Cardiac muscle cell (in vitro differentiated cells and primary cell): ENCODE results near the gene NPFF. TPM values are rescaled to one million over a fixed set of nuclear protein-coding genes. Genes with fewer than 3 reads are reported as not detected.
A peak's percentile ranks its signal among the peaks of the same experiment; 100 is the strongest.

Source experiments
- DNase-seq, 2 donors: peaks; one replicate each; pipeline versions ENCODE4 v3.0.0 to v3.0.0-alpha.2; 2010 to 2017; ENCODE audit warnings: low read depth in 1 of 2, low spot score in 1 of 2
- H3K27ac ChIP-seq: fragments of 200-600 bp; sonication (generic); 2 replicates; pipeline ENCODE4 v1.5.1; 2016
- H3K27me3 ChIP-seq: fragments of 200-600 bp; sonication (generic); 2 replicates; pipeline ENCODE4 v1.6.0; 2016; ENCODE audit warnings: control low read depth
- H3K36me3 ChIP-seq: fragments of 200-600 bp; sonication (generic); 2 replicates; pipeline ENCODE4 v1.5.1; 2016; ENCODE audit warnings: control low read depth
- H3K4me1 ChIP-seq: fragments of 200-600 bp; sonication (generic); 2 replicates; pipeline ENCODE4 v1.8.1; 2017; ENCODE audit warnings: low read depth, mild to moderate bottlenecking, mixed run types
- H3K4me3 ChIP-seq: fragments of 200-600 bp; sonication (generic); 2 replicates; pipeline ENCODE4 v1.5.1; 2016; ENCODE audit warnings: mild to moderate bottlenecking
- H3K9me3 ChIP-seq: fragments of 200-600 bp; sonication (generic); 2 replicates; pipeline ENCODE4 v1.5.1; 2017; ENCODE audit warnings: low read depth, mild to moderate bottlenecking, control low read depth
- CTCF ChIP-seq: IDR thresholded peaks from 2 replicates; pipeline ENCODE4 v1.5.1; 2012; ENCODE audit warnings: low read depth, mild to moderate bottlenecking, low read length
- polyA plus RNA-seq: library from polyadenylated mRNA; unstranded; fragments of >200 nt; fragmentation: Nextera tagmentation; extraction: Ambion mirVana; gene quantifications from 2 replicates; pipeline ENCODE4 v1.2.1, GENCODE V29; 2016
- total RNA-seq: library from RNA; depleted of rRNA; stranded (reverse); fragments of >200 nt; gene quantifications from 2 replicates; pipeline ENCODE4 v1.2.3, GENCODE V29; 2016

The NPFF gene
- total and polyA plus RNA-seq, 2 experiments from 2014 or later, result not detected

DNA sequence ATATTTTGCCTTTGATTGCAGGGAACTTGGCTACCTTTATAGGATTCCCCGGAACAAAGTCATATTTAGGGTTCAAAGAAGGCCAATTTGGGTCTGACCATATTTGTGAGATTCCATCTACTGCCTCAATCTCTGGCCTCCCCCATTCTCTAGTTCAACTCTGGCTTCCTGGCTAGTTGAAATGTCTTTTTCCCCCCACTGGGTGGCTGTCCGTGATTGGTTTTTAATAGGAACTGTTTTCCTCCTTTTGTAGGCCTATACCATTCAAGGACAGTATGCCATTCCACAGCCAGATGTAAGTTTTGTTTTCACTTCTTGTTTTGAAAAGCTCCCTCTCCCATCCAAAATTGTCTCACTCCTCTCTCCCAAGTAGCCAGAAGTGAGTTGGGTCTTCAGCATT, 41.6 kb downstream of the NPFF start:
- Histone ChIP-seq H3K9me3 (no peaks in the 10 kb centered on the region), H3K27me3 (no peaks in the 10 kb centered on the region), H3K27ac (no peak overlapping the region), H3K4me3 (no peak overlapping the region), H3K36me3 (peaks cover 96% of the 10 kb centered on the region), H3K4me1 (peaks cover 25% of the 10 kb centered on the region)
- TF ChIP-seq CTCF, result peak; percentile 9
- no peak for DNase-seq

DNA sequence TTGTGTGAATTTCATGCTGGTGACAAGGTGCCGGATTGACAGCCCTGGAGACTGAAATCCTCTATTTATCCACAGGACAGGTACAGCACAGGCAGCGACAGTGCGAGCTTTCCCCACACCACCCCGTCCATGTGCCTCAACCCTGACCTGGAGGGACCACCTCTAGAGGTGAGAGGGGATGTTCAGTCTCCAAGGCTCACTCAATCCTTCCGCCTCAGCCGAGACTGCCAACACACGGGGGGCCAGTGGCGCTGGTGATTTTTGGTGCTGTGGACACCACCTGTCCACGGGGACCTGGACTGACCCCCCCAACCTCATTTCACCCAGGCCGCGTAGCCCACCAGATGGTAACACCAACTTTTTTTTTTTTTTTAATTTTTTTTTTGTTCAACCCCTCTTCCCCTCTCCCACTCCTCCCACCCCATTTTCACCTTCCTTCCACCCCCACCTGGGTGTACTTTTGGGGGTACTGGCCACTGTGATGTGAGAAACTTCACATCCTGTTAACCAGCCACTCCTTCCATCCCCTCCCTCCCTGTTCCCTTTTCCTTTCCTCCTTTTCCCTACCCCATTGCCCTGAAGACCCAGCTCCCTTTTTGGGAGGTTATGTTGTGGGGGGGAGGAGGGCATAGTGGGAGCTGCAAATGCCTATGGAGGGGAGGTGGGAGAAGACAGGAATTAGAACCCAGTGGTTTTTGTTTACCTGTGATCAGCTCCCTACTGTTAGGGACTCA, 42.4 kb downstream of the NPFF start:
- TF ChIP-seq CTCF, result no peak
- Histone ChIP-seq H3K36me3 (peaks cover 98% of the 10 kb centered on the region), H3K27me3 (no peaks in the 10 kb centered on the region), H3K4me3 (no peak overlapping the region), H3K4me1 (peaks cover 33% of the 10 kb centered on the region), H3K9me3 (no peaks in the 10 kb centered on the region), H3K27ac (peak overlapping the region; percentile 11)
- DNase-seq, result no peak

- Histone ChIP-seq H3K27me3 (no peaks in the 10 kb centered on the region), H3K36me3 (peaks cover 99% of the 10 kb centered on the region), H3K4me1 (peaks cover 38% of the 10 kb centered on the region), H3K4me3 (no peak overlapping the region), H3K9me3 (no peaks in the 10 kb centered on the region), H3K27ac (peak overlapping the region; percentile 61)
- DNase-seq, result no peak
- no peak for TF ChIP-seq CTCF
Observed at GRCh38 chr12:53463802-53464560, 43.3 kb downstream of the NPFF start.

- Histone ChIP-seq H3K27ac (peak overlapping the region; percentile 61), H3K4me3 (no peak overlapping the region), H3K27me3 (no peaks in the 10 kb centered on the region), H3K9me3 (no peaks in the 10 kb centered on the region), H3K36me3 (peaks cover 99% of the 10 kb centered on the region), H3K4me1 (peaks cover 38% of the 10 kb centered on the region)
- no peak for TF ChIP-seq CTCF
- DNase-seq, result no peak
Observed at GRCh38 chr12:53462935-53463334, 44.3 kb downstream of the NPFF start.

GRCh38 chr12:53461591-53461990, 45.7 kb downstream of the NPFF start:
- Histone ChIP-seq H3K4me3 (peak overlapping the region; percentile 10), H3K27ac (peak overlapping the region; percentile 88), H3K27me3 (no peaks in the 10 kb centered on the region), H3K36me3 (peaks cover 96% of the 10 kb centered on the region), H3K9me3 (no peaks in the 10 kb centered on the region), H3K4me1 (peaks cover 40% of the 10 kb centered on the region)
- no peak for TF ChIP-seq CTCF
- no peak for DNase-seq
